Gastrocnemius medialis (tissue), 4 donors: ENCODE data around the gene PKNOX2.

Source experiments
- POLR2A ChIP-seq, 2 donors: fragments of 450-650 bp; IDR thresholded peaks; one replicate each; pipeline ENCODE4 v1.6.1; 2017; ENCODE audit warnings: antibody characterized with exemption in 2 of 2, mild to moderate bottlenecking in 2 of 2, moderate library complexity in 2 of 2
- TF ChIP-seq, protein P1 (sequence below), 5 experiments: fragments of 450-650 bp in 3 of 5; fragments of 200-600 bp in 2 of 5; sonication (generic) in 2 of 5; IDR thresholded peaks in 4 of 5; conservative IDR thresholded peaks in 1 of 5; 1 replicate in 4 of 5; 2 replicates in 1 of 5; pipeline ENCODE4 v1.5.1; 2016 to 2019; ENCODE audit warnings: antibody characterized with exemption in 5 of 5, mild to moderate bottlenecking in 3 of 5, moderate library complexity in 3 of 5

DNA sequence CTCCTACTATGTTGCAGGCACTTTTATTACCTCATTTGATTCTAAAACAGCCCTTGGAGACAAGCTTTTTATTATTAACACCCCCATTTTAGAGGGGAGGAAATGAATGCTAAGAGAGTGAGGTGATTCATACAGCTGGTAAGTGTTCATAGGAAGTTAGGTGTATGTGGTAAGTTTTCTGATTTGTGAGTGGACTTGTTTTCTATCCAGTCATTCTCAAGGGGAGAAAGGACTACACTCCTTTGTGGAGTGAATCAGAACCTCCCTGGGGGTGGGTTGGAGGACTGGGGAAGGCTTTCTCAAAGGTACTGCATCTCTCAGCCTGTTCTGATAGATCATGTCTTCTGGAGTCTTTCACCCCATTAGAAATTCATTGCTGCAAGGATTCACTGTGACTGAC, 23.5 kb downstream of the PKNOX2 start:
- TF ChIP-seq, protein P1, sequence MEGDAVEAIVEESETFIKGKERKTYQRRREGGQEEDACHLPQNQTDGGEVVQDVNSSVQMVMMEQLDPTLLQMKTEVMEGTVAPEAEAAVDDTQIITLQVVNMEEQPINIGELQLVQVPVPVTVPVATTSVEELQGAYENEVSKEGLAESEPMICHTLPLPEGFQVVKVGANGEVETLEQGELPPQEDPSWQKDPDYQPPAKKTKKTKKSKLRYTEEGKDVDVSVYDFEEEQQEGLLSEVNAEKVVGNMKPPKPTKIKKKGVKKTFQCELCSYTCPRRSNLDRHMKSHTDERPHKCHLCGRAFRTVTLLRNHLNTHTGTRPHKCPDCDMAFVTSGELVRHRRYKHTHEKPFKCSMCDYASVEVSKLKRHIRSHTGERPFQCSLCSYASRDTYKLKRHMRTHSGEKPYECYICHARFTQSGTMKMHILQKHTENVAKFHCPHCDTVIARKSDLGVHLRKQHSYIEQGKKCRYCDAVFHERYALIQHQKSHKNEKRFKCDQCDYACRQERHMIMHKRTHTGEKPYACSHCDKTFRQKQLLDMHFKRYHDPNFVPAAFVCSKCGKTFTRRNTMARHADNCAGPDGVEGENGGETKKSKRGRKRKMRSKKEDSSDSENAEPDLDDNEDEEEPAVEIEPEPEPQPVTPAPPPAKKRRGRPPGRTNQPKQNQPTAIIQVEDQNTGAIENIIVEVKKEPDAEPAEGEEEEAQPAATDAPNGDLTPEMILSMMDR (IDR thresholded peaks at IDR 0.05 in 4 of 5, conservative IDR thresholded peaks at IDR 0.05 in 1 of 5), result no peak
- no peak for TF ChIP-seq POLR2A (IDR thresholded peaks at IDR 0.05)
